ENCODE data around the gene URB1.

The URB1 gene

DNA sequence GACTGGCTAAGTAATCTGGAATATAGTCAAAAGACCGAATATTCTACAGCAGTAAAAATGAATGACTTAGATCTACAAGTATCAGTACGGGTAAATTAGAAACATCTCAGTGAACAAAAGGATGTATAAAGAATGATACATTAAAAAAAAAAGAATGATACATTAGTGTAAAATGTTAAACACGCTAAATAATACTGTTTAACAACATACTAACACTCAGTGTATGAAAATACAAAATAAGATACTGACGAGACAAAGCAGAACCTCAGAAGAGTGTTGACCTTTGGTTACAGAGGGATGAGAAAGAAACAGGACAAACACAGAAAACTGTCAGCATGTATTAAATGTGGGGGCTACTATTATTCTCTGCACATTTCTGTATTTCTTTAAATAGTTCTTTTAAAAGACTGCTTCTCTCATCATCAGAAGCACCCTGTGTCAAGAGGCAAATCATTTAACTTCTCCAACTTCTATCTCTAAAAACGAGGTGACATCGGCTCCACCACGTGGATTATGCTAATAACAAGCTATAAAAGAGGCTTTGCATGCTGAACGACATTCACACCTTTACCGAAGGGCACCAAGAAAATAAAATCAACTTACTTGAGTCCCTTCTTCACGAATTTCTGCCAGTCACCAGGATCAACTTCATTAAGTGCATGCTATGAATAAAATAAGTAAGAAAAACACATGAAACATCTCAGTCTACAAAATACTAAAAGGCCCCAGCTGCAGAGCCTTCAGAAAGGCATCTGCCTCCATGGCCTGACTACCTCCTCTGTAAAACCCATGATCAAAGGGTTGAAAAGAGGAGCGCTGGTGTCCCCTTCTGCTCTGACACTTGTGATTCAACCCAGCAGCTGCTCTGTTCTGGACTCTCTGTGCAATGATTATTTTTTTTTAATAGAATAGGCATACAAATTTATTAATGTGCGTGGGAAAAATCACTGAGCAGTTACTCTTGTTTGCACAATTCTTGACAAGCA is 51.7 kb downstream of the URB1 start:
- DNase-seq (ENCODE audit: low read depth): no peak

DNA sequence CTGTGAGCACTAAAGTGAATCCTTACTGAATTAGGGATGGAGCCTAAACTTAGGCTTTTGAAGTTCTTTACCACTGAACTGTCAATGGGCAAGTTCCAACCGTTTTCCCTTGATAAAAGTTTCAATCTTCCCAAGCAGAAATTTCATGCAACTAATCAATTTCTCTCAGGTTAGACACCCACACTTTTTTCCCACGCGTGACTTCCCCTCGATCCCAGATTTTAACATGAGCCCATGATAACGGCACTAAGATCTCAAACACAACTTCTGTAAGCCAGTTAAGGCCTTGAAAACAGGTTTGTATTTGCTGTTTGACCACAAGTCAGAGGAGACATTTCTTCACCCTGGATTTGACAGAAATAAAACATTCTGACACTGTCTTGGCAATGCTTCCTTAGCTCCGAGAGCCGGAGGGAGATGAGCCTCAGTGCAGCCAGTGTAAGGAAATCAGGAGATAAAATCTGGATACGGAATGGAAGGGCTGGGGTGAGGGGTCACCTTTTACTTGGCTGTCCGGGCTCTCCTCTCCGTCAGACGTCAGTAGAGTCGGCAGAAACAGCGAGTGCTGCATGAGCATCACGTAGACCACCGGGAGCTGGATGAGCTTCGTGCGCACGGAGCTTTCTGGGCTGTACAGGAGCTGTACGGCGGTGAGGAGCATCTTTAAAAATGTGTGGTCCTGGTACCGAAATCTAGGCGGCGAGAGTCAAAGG is 54.4 kb downstream of the URB1 start:
- no peak for DNase-seq (ENCODE audit: low read depth)

DNA sequence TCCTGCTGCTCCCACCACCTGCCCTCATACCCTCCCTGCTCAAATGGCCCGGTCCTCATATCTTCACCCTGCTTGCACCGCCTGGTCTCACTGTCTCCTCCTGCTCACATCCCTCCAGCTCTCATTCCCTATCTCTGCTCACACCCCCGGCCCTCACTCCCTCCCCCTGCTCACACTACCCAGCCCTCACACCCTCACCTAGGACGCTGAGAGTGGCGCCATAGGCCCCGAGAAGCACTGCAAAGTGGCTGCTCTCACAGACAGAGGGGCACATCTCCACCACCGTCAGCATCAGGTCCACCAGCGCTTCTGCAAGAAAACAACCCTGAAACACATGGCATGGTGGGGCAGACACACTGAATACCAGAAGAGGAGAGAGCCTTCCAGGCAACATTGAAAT is 55.6 kb downstream of the URB1 start:
- DNase-seq (ENCODE audit: low read depth): no peak

DNA sequence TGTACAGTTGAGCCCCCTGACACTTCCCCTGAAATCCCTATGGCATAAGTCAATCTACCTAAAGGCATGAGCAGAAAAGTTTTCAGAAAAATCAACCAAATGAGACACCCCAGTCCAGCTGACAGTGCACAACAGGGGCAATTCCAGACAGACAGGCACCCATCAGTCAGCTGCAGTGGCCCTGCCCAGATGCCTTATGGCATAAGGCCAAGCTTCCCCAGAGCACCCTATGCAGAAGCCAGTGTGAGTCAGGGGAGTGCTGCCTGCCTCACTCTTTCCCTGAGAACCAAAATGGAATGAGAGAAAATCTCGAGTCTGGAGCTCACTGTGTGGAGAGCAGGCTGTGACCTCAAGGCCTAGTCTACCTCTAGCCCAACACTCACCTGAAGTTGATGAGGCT is 56.1 kb downstream of the URB1 start:
- no peak for DNase-seq (ENCODE audit: low read depth)

DNA sequence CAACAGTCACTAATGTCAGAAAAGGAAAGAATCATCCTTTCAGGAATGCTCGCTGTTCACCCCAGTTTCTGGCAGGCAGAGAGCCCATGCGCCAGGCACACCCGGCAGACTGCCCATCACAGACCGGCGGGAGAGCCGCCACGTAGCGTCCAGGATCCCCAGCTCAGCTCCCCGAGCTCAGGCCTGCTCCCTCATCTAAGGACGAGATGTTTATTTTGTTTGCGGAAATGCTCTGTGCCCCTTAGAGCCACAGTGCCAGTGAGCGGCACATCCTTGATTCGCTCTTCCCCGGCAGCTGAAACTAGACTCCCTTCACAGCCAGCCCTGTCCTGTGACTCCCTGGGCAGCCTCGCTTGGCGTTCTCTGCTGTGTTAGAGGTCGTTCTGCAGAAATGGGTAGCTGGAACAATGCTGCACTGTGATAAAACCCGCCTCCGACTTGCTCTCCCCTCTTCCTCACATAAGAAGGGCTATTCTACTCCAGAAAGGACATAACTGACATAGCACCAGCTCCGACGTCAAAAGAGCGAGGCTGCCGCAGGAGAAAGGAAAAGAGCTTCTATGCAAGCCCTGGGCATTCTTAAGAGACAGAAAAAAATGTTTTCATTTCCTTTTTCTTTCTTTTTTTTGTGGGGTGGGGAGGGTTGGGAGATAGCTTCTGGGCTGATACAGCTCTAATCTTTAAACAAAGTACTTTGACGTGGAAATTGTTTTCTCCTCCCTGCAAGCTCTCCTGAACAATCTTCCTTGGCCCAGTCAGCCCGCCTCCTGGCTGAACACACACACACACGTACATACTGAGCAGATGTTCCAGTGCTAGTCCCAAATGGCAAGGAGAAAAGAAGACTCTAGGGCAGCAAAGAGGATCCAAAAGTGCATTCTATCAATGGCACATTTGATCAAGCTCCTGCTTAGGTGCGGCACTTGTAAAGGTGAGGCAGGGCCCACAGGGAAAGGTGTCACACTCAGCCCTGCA is 56.9 kb downstream of the URB1 start:
- DNase-seq (ENCODE audit: low read depth): no peak

DNA sequence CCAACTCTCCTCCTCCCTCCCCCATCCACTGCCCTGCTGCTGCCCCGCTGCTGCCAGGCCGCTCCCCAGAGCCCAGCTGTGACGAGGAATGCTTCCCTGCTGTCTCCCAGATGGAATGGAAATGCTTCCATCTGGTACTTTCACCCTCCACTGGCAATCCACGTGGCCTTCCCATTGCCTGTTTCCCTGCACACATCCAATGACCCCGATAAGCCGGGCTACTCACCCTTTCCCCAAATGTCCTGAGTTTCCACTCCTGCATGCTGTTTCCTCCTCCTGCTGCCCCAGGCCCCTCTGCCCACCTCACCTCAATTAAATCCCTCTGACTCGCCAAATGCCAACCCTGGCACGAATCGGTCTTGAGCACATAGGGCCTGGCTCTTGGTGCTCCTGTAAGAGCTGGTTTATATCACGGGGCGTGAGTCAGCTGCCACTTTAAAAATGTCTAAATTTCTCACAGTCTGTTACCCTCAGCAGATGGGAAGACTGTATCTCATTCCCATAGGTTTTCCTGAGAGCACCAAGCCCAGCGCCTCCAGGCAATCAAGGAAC is 57.8 kb downstream of the URB1 start:
- no peak for DNase-seq (ENCODE audit: low read depth)

DNA sequence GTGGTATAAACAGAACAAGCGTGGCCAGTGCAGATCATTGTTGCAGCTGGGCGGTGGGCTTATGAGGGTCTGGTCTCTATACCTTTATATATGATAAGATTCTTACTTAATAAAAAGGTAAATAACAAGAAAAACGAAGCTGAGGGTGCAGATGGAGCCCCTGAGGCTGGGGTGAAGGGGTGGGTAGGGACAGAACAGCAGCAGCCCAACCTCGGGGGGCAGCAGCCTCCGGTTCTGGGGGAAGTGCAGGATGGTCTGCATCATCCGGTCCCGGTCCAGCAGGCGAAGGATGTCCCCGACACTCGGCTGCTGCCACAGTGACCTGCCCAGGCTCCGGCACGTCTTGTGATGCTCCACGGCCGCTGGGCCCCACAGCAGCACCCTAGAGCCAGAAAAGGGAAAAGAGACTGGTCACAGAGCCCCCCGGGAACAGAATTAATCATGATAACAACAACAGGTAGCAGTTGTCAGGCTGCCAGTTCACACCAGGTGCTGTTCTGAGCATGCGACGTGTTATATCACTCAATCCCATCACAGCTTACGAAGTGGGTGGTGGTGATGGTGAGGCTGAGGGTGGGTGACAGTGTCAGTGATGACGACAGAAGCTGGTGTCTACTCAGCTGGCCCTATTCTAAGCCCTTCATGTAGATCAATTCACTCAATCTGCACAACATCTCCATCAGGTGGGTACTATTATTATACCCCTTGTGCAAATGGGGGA is 58.7 kb downstream of the URB1 start:
- no peak for DNase-seq (ENCODE audit: low read depth)

DNA sequence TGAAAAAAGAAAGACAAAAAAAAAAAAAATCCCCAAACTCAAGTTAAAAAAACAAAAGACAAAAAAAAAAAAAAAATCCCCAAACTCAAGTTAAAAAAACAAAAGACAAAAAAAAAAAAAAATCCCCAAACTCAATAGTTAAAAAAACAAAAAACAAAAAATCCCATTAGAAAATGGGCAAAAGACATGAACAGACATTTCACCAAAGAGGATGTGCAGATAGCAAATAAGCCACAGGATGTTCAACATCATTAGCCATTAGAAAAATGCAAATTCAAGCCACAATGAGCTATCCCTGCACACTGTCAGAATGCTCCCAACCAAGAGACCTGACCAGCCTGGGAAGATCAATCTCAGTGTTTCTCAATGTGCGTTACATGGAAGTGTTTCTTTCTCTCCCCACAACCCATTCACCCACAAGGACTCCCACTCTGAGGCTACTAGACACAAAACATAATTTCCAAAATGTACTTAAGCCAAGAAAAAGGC is 60.3 kb downstream of the URB1 start:
- DNase-seq (ENCODE audit: low read depth): no peak

DNA sequence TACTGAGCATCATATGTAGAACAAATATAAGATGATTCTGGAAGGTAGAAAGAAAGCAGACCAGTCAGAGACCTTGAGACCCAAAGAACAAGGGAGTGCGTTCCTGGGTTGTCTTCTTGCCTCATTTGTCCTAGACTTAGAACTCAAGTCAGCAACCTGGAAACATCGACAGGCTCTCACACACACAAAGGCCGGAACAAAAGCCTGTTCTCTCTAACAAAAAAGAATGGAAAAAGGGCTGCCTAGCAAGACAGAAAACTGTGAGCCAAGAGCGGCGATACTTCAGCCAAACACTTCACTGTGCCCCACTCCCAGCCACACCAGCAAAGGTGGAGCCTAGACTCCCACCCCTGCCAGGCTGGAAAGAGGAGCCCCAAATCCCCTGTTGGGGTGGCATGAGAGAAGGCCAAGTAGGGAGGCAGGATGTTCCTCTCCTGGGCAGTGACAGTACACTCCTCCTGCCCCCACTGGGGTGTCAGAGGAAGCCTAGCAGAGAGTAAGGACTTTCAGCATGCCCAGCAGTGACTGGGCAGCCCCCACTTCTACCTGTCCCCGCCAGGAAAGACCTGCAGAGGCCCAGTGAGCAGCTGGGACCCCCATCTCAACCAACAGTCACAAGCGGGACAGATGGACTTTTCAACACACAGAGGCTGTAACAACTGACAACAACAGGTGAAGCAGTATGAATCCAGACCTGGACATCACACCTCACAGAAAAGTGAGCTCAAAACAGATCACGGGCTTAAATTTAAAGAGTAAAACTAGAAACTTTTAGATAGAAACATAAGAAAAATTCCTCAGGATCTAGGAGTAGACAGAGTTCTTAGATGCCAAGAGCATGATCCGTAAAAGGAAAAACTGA is 61.1 kb downstream of the URB1 start:
- no peak for DNase-seq (ENCODE audit: low read depth)

DNA sequence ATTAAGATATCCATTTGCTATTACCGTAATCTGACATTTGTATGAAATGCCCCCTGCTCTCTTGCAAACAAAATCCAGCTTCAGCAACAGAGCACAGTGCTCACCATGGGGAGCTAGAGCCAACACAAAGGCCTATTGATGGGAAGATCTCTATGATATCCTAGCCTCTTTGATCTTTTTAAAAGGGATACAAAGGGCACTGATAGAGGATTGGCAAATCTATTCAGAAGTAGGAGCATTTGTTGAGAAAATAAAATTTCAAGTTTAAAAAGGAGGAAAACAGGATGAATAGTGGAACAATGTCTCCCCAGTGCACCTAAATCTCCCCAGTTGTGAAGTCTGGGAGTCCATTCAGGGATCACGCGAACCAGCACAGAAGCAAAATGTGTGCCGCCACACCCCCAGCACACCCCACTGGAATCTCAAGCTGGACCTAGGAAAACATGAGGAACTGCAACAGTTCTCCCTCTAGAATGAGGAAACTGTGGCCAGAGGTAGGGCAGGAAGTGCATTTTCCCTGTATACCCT is 62.0 kb downstream of the URB1 start:
- no peak for DNase-seq (ENCODE audit: low read depth)

DNA sequence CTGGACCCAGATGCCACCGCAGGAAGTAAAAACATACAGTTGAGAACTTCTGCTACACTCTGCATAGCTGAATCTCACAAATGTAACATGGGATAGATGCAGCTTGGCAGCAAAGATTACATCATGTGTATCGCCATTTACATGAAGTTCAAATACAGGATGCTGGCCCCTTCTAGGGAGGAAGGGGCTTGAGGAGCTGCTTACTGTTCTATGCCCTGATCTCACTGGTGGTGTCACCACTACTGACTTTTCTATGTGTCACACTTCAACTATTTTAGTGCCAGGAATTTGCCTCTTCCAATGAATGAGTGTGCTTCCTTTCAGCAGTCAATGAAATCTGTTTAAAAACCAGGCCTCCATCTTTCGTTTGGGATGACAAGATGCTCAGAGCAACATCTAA is 63.0 kb downstream of the URB1 start:
- DNase-seq (ENCODE audit: low read depth): no peak

DNA sequence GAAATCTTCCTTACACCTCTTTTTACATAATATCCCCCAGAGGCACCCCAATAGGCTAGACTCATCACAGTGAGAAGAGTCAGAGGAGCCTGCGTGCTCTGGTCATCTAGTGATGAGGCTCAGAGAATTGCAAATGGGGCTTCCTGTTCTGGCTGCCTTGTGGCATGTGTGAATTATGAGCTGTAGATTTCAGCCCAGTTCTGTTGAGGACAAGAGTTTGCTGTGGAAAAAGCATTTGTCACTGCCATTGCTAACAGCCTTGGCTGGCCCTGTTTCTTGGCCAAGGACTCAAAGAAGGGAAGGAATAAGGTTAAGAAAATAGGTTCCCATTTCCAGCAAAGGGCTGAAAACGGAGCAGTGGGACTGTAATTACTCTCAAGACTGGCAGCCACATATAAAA is 63.5 kb downstream of the URB1 start:
- no peak for DNase-seq (ENCODE audit: low read depth)

DNA sequence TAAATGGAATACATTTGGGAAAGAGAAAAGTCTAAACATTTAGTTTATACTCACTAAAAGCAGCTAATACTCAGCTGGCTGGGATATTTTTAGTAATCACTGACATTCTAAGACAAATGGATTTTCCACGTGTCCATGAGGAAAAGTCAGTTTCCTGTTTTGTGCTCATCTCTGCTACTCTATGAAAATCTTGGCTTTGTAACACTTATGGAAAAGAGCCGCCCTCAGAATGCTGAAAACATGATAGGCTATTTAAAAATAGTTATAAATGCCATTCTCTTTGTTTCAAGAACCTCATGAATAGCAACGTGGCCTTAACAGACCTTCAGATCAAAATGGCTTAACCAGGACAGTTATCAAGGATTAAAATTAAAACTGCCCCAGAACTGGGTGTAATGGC is 64.2 kb downstream of the URB1 start:
- no peak for DNase-seq (ENCODE audit: low read depth)

DNA sequence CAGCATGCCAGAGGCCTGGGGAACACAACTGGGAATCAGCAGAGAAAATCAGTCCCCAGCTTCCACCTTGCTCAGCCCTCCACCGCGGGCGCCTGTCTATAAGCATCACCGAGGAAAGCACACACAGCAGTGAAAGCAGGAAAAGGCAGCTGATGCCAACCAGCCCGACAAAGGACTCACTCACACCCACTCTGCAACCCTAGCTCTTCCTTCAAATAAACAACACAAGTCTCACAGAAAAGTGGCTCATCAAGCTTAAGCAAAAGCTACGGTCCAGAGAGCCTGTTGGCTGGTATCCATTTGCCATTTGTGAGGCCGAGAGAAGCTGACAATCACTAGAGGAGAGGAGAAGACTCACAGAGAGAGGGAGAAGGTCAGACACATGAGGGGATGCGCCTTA is 67.1 kb downstream of the URB1 start:
- DNase-seq (ENCODE audit: low read depth): no peak

DNA sequence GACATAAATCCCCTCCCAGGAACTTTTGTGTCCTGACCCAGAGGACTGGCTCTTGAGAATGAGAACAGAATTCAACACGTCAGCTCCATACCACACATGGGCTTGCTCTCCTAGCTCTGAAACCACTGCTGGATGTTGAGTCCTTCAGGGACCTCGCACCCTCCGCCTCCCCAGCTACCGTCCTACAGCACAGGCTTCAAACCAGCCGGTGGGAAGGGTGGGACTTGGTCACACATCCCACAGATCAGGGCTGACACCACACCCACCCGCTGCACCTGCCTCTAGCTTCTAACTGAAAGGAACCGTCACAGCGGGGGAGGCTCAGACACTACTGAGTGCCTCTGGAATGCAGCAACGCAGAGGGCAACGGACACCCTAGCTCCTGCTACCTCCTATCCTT is 70.1 kb downstream of the URB1 start:
- DNase-seq (ENCODE audit: low read depth): no peak

DNA sequence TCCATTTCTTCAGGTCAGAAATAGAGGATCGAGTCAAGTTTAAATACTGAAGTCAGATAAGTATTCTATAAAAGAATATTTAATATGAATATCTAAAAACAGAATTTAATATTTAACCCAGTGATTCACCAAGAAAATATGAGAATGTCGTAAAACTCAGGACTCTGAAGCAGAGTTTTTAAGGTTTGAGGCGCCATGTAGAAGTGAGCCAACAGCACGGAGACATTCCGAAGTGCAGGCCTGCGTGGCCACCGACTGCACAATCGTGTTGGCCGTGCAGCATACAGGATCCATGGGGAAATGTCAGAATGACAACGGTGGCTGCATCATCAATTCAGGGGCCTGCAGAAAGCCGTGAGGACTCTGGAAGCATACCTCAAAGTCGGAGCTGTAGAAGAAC is 70.7 kb downstream of the URB1 start:
- DNase-seq (ENCODE audit: low read depth): no peak

DNA sequence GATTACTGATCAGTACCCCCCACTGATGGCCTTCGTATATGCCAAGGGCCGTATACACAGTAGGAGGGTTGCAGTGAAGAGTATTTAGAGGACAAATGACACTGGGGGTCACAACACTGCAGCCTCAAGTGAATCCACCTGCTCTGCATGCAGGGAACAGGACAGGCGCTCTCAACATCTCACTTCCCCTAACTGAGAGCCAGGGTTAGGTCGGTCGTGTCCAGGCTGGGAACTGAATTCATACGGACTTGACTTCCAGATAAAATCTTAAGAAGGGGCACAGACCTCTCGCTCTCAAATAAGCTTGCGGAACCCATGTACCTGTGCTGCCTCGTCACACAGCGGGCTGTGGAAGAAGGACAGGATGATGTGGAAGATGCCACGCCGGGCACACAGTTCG is 71.3 kb downstream of the URB1 start:
- DNase-seq (ENCODE audit: low read depth): no peak

DNA sequence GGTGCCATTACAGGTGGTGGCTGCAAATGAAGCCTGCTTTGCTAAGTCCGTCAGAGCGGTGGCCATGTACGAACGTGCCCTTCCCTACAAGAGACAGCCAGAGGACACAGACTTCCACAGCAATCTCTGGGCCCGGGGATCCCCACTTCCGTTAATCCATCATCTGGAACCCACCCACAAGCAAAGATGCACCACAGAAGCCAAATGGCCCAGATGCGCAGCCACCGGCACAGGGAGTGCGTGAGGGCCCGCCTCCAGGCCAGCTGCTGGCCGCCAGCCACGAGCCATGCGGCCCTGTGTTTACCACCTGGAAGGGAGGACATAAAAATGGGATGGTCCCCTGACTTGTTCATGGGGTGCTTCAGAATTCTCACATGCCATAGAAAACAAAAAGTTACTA is 72.1 kb downstream of the URB1 start:
- DNase-seq (ENCODE audit: low read depth): no peak

DNA sequence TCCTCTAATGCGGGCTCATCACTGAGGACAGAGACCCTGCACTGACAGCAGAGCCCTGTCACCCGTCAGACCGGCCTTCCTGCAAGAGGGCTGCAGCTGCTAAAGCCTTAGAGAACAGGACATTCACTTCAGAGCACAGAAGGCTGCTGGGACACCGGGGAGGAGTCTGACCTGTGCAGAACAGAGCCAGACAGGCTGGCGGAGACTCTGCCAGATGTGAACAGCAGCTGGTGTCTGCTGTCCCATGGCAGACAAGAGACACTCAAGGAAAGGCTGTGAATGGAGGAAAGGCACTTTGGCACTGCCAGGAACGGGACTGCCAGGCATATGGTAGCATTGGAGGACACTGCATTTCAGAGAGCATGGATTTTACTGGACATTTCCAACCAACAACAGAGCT is 72.8 kb downstream of the URB1 start:
- no peak for DNase-seq (ENCODE audit: low read depth)

DNA sequence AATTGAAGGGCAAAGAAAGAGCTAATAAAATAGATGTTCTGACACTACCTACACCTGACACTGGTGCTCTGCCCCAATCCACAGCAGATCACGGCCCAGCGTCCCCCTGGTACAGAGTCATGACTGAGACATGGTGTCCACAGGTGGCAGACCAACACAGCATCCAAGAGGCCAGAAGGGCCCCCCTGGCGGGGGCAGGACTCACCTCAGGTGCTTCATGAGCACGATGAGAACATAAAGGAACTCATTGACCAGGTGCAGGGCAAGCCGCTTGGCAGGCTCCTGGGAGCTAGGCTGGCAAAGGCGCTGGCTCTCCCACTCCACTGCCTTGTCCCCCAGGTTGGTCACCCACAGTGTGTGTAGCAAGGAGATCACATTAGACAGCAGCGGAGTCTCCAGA is 73.8 kb downstream of the URB1 start:
- DNase-seq (ENCODE audit: low read depth): no peak
